SK-N-SH (cell line): ENCODE data around the gene CCN5. TPM values are rescaled to one million over a fixed set of nuclear protein-coding genes. Genes with fewer than 3 reads are reported as not detected.

Experiments used
- CTCF ChIA-PET: fragments of 300-600, 350-600 bp; formaldehyde crosslinking; extraction: SDS; loops from one replicate; lab custom pipeline; 2021; lab: Yijun Ruan, JAX
- POLR2A ChIA-PET: fragments of 350-600 bp; sonication (Branson Sonifier 250); formaldehyde crosslinking; extraction: SDS; loops from one replicate; lab custom pipeline; 2020; ENCODE audit warnings: antibody characterized with exemption, inconsistent platforms; lab: Yijun Ruan, JAX
- DNase-seq: peaks from one replicate; pipeline ENCODE4 v3.0.0; 2012
- H2AFZ ChIP-seq: fragments of 200-600 bp; sonication (generic); 2 replicates; pipeline ENCODE4 v1.8.1; 2016; ENCODE audit warnings: antibody characterized with exemption, mild to moderate bottlenecking, low read depth
- H3F3A ChIP-seq: fragments of 200-600 bp; sonication (generic); replicated peaks from 2 replicates; pipeline ENCODE3; 2016; ENCODE audit warnings: antibody characterized with exemption, mild to moderate bottlenecking; ENCODE audit not compliant: insufficient read depth
- H3K27ac ChIP-seq, 2 experiments: fragments of 200-500 bp in 1 of 2; fragments of 200-600 bp in 1 of 2; sonication (Bioruptor generic) in 1 of 2; sonication (generic), shearing (Covaris generic) in 1 of 2; 2 replicates each; pipeline versions ENCODE4 v1.5.1 to v1.6.1; 2014 to 2016; ENCODE audit warnings: low read depth in 2 of 2, inconsistent platforms in 1 of 2, low read length in 1 of 2, mild to moderate bottlenecking in 1 of 2, mixed read lengths in 1 of 2
- H3K27me3 ChIP-seq: fragments of 200-600 bp; sonication (generic), shearing (Covaris generic); 2 replicates; pipeline ENCODE4 v1.6.1; 2016; ENCODE audit warnings: mixed run types; ENCODE audit not compliant: insufficient read depth
- H3K36me3 ChIP-seq, 2 experiments: fragments of 200-500 bp in 1 of 2; fragments of 200-600 bp in 1 of 2; sonication (Bioruptor generic) in 1 of 2; sonication (generic) in 1 of 2; replicated peaks in 1 of 2; 2 replicates each; pipeline versions ENCODE3 to v1.5.1; 2014 to 2016; ENCODE audit warnings: low read length in 1 of 2, mild to moderate bottlenecking in 1 of 2; ENCODE audit not compliant: insufficient read depth in 2 of 2, control insufficient read depth in 1 of 2
- H3K4me1 ChIP-seq, 2 experiments: fragments of 200-500 bp in 1 of 2; fragments of 200-600 bp in 1 of 2; sonication (Bioruptor generic) in 1 of 2; sonication (generic), shearing (Covaris generic) in 1 of 2; 2 replicates each; pipeline versions ENCODE4 v1.5.1 to v1.6.1; 2014 to 2016; ENCODE audit warnings: low read depth in 1 of 2, low read length in 1 of 2, mixed run types in 1 of 2; ENCODE audit not compliant: insufficient read depth in 2 of 2, control insufficient read depth in 1 of 2
- H3K4me2 ChIP-seq: fragments of 200-600 bp; sonication (generic), shearing (Covaris generic); 2 replicates; pipeline ENCODE4 v1.6.1; 2017; ENCODE audit warnings: mixed run types
- H3K4me3 ChIP-seq, 2 experiments: fragments of 200-500 bp in 1 of 2; fragments of 200-600 bp in 1 of 2; sonication (Bioruptor generic) in 1 of 2; sonication (generic), shearing (Covaris generic) in 1 of 2; 2 replicates each; pipeline versions ENCODE4 v1.5.1 to v1.8.1; 2014 to 2016; ENCODE audit warnings: low read depth in 2 of 2, inconsistent platforms in 1 of 2, low read length in 1 of 2, mild to moderate bottlenecking in 1 of 2, mixed read lengths in 1 of 2, moderate library complexity in 1 of 2
- H3K79me2 ChIP-seq: fragments of 200-600 bp; sonication (generic); 2 replicates; pipeline ENCODE4 v1.8.1; 2017; ENCODE audit warnings: mild to moderate bottlenecking; ENCODE audit not compliant: insufficient read depth
- H3K9ac ChIP-seq: fragments of 200-600 bp; sonication (generic); 2 replicates; pipeline ENCODE4 v1.6.1; 2017; ENCODE audit warnings: mixed run types
- H3K9me2 ChIP-seq: fragments of 200-600 bp; sonication (generic); 2 replicates; pipeline ENCODE4 v1.6.1; 2017; ENCODE audit warnings: mixed run types
- H3K9me3 ChIP-seq: fragments of 200-600 bp; sonication (generic); 2 replicates; pipeline ENCODE4 v1.6.1; 2017; ENCODE audit warnings: mixed run types, mild to moderate bottlenecking, moderate library complexity
- H4K20me1 ChIP-seq: fragments of 200-600 bp; sonication (generic); 2 replicates; pipeline ENCODE4 v1.6.1; 2017; ENCODE audit warnings: mild to moderate bottlenecking, mixed run types; ENCODE audit not compliant: insufficient read depth
- CHD2 ChIP-seq: fragments of 150-350 bp; IDR thresholded peaks from 2 replicates; pipeline ENCODE4 v1.6.1; 2018; ENCODE audit warnings: low read length; ENCODE audit not compliant: partially characterized antibody
- ELF1 ChIP-seq: IDR thresholded peaks from 2 replicates; pipeline ENCODE4 v1.4.0; 2012
- EZH2phosphoT487 ChIP-seq: fragments of 200-600 bp; sonication (generic); IDR thresholded peaks from 2 replicates; pipeline ENCODE4 v1.6.1; 2017; ENCODE audit warnings: low read depth, mixed run types, mild to moderate bottlenecking, antibody characterized with exemption, moderate library complexity, borderline replicate concordance
- MEF2A ChIP-seq: IDR thresholded peaks from 2 replicates; pipeline ENCODE4 v1.4.0; 2012; ENCODE audit warnings: low read depth, borderline replicate concordance
- NRF1 ChIP-seq: IDR thresholded peaks from 2 replicates; pipeline ENCODE4 v1.6.1; 2012; ENCODE audit warnings: low read depth, mild to moderate bottlenecking, low read length
- POLR2AphosphoS5 ChIP-seq: IDR thresholded peaks from 2 replicates; pipeline ENCODE4 v1.6.1; 2012; ENCODE audit warnings: low read depth, low read length
- RAD21 ChIP-seq: IDR thresholded peaks from 2 replicates; pipeline ENCODE4 v1.6.1; 2012; ENCODE audit warnings: mild to moderate bottlenecking, low read length
- RXRA ChIP-seq: IDR thresholded peaks from 2 replicates; pipeline ENCODE4 v1.4.0; 2012; ENCODE audit warnings: low read depth, mild to moderate bottlenecking, borderline replicate concordance
- SMC3 ChIP-seq: IDR thresholded peaks from 2 replicates; pipeline ENCODE4 v1.6.1; 2012; ENCODE audit warnings: low read depth, low read length, improper control_type of control experiment
- TCF12 ChIP-seq: IDR thresholded peaks from 2 replicates; pipeline ENCODE4 v1.4.0; 2012
- WGBS: methylation state at CpG from one replicate; pipeline ENCODE4 v1.1.6; 2017; ENCODE audit warnings: low lambda C conversion rate; 5-methylcytosine and 5-hydroxymethylcytosine counted together
- polyA plus RNA-seq, 3 experiments: library from polyadenylated mRNA; depleted of rRNA; stranded (reverse); fragments of >200 nt; gene quantifications; 2 replicates each; pipeline ENCODE4 v1.2.3, GENCODE V29; 2012
- TF ChIP-seq, protein P1 (sequence below): fragments of 200-600 bp; sonication (generic); IDR thresholded peaks from 2 replicates; pipeline ENCODE4 v1.6.1; 2017; ENCODE audit warnings: antibody characterized with exemption, mild to moderate bottlenecking, moderate library complexity
- TF ChIP-seq, protein P2 (sequence below): fragments of 150-350 bp; IDR thresholded peaks from 2 replicates; pipeline ENCODE4 v1.6.1; 2017; ENCODE audit warnings: antibody characterized with exemption, low read length, low read depth, borderline replicate concordance
- TF ChIP-seq, protein P3 (sequence below): IDR thresholded peaks from 2 replicates; pipeline ENCODE4 v1.4.0; 2012; ENCODE audit warnings: low read depth, borderline replicate concordance
- TF ChIP-seq, protein P4 (sequence below): IDR thresholded peaks from 2 replicates; pipeline ENCODE4 v1.6.1; 2012; ENCODE audit warnings: mild to moderate bottlenecking, low read depth, low read length, moderate library complexity

The CCN5 gene
- polyA plus RNA-seq, 1 of the 3 experiments (the other 2 are of a cell fraction): 0.05 TPM

DNA sequence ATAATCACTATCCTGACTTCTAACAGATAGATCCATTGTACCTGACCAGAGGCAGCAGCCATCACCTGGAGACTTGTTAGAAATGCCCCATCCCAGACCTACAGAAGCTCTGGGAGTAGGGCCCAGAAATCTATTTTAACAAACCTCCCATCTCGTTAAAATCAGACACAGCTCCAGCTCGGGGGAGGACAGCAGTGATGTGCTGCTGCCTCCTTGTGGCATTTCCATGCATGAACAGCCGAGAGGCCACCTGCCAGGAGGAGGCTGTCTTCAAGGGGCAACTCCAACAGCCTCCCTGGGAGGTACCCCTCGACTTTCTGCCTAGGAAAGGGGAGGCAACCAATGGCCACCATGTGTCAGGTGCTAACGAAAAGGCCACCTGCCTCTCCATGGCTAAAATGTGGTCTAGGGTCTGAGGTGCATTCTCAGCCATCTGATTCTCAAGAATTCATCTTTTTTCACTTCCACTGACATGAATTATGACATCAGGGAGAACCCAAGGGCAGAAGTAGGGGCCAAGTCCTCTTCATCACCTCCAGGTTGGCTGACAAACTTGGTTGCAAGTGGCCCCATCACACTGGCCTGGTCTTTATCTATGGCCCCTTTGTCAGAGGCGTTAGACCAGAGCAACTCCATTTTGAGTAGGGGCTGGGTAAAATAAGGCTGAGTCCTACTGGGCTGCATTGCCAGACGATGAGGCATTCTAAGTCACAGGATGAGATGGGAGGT is 18.3 kb downstream of the CCN5 start:
- H3K27me3 ChIP-seq: no peaks in the 10 kb centered on the region
- no peak overlapping the region for H3K4me2 ChIP-seq
- DNase-seq: peak; percentile 71
- peaks cover 21% of the 10 kb centered on the region for H3F3A ChIP-seq
- no peak overlapping the region for H2AFZ ChIP-seq
- peaks cover 17 to 28% of the 10 kb centered on the region in 2 experiments for H3K4me1 ChIP-seq
- no peaks in the 10 kb centered on the region for H3K9me3 ChIP-seq
- CTCF ChIA-PET: interaction anchor here (0.7 to 9.0 kb wide), 17 partner anchors 10 to 136 kb away, joined by 3 to 183 read pairs (median 5); partner anchors contain the start of gene CCN5
- H3K27ac ChIP-seq: no peak overlapping the region
- 28% methylated on average over 6 of the region's 7 CpGs for WGBS
- TF ChIP-seq MEF2A (no peak), SMC3 (peak; percentile 99), NRF1 (no peak), RXRA (no peak), RAD21 (peak; percentile 97)
- TF ChIP-seq, protein P1, sequence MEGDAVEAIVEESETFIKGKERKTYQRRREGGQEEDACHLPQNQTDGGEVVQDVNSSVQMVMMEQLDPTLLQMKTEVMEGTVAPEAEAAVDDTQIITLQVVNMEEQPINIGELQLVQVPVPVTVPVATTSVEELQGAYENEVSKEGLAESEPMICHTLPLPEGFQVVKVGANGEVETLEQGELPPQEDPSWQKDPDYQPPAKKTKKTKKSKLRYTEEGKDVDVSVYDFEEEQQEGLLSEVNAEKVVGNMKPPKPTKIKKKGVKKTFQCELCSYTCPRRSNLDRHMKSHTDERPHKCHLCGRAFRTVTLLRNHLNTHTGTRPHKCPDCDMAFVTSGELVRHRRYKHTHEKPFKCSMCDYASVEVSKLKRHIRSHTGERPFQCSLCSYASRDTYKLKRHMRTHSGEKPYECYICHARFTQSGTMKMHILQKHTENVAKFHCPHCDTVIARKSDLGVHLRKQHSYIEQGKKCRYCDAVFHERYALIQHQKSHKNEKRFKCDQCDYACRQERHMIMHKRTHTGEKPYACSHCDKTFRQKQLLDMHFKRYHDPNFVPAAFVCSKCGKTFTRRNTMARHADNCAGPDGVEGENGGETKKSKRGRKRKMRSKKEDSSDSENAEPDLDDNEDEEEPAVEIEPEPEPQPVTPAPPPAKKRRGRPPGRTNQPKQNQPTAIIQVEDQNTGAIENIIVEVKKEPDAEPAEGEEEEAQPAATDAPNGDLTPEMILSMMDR: peak; percentile 95
- H3K79me2 ChIP-seq: no peaks in the 10 kb centered on the region
- POLR2A ChIA-PET: interaction anchor here (1.0 kb wide), 1 partner anchor 48 kb away, joined by 3 read pairs; no protein-coding TSS in a partner anchor
- no peaks in the 10 kb centered on the region for H3K9me2 ChIP-seq
- no peaks in the 10 kb centered on the region for H3K36me3 ChIP-seq
- H3K9ac ChIP-seq: no peak overlapping the region
- no peak overlapping the region; a peak in 1 of 4 replicates for H3K4me3 ChIP-seq
- H4K20me1 ChIP-seq: no peaks in the 10 kb centered on the region

DNA sequence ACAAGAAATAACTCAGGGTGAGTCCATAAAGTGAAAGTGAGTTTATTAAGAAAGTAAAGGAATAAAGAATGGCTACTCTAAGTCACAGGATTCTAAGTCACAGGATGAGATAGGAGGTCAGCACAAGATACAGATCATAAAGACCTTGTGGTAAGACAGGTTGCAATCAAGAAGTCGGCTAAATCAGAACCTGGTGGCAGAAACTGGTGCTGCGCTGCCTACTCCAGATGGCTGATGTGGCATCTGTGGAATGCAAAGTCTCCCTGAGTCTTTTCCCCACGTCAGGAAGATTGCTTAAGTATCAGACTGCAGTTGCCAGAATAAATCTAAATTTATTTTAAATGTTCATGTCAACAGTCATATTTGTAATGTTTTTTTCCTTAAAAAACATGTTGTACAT is 19.8 kb downstream of the CCN5 start:
- H3K27ac ChIP-seq: peak overlapping the region; percentile 36 to 37; a peak in 2 of 4 replicates
- H4K20me1 ChIP-seq: no peaks in the 10 kb centered on the region
- ChIA-PET POLR2A (no interaction called here), CTCF (interaction anchor here (1.8 to 9.0 kb wide), 2 partner anchors 51 to 132 kb away, joined by 5 to 183 read pairs; no protein-coding TSS in a partner anchor)
- WGBS: 16% methylated on average over 3 of the region's 3 CpGs
- no peak overlapping the region for H2AFZ ChIP-seq
- H3K79me2 ChIP-seq: no peaks in the 10 kb centered on the region
- H3K4me3 ChIP-seq: no peak overlapping the region
- H3K36me3 ChIP-seq: no peaks in the 10 kb centered on the region
- no peaks in the 10 kb centered on the region for H3K9me2 ChIP-seq
- H3K4me2 ChIP-seq: peak overlapping the region; percentile 32; the same call in 1 of the 2 replicates
- peaks cover 11% of the 10 kb centered on the region for H3F3A ChIP-seq
- peaks cover 3 to 25% of the 10 kb centered on the region in 2 experiments; a peak in 3 of 4 replicates for H3K4me1 ChIP-seq
- no peak overlapping the region for H3K9ac ChIP-seq
- DNase-seq: no peak
- no peaks in the 10 kb centered on the region for H3K27me3 ChIP-seq
- H3K9me3 ChIP-seq: no peaks in the 10 kb centered on the region
- no peak for TF ChIP-seq POLR2AphosphoS5
- TF ChIP-seq CHD2: no peak
- no peak for TF ChIP-seq ELF1
- TF ChIP-seq, protein P2, sequence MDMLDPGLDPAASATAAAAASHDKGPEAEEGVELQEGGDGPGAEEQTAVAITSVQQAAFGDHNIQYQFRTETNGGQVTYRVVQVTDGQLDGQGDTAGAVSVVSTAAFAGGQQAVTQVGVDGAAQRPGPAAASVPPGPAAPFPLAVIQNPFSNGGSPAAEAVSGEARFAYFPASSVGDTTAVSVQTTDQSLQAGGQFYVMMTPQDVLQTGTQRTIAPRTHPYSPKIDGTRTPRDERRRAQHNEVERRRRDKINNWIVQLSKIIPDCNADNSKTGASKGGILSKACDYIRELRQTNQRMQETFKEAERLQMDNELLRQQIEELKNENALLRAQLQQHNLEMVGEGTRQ: no peak
- TF ChIP-seq, protein P3, sequence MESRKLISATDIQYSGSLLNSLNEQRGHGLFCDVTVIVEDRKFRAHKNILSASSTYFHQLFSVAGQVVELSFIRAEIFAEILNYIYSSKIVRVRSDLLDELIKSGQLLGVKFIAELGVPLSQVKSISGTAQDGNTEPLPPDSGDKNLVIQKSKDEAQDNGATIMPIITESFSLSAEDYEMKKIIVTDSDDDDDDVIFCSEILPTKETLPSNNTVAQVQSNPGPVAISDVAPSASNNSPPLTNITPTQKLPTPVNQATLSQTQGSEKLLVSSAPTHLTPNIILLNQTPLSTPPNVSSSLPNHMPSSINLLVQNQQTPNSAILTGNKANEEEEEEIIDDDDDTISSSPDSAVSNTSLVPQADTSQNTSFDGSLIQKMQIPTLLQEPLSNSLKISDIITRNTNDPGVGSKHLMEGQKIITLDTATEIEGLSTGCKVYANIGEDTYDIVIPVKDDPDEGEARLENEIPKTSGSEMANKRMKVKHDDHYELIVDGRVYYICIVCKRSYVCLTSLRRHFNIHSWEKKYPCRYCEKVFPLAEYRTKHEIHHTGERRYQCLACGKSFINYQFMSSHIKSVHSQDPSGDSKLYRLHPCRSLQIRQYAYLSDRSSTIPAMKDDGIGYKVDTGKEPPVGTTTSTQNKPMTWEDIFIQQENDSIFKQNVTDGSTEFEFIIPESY: no peak
- TF ChIP-seq EZH2phosphoT487: no peak
- TF ChIP-seq, protein P1: peak; percentile 44
- no peak for TF ChIP-seq RXRA
- TF ChIP-seq, protein P4, sequence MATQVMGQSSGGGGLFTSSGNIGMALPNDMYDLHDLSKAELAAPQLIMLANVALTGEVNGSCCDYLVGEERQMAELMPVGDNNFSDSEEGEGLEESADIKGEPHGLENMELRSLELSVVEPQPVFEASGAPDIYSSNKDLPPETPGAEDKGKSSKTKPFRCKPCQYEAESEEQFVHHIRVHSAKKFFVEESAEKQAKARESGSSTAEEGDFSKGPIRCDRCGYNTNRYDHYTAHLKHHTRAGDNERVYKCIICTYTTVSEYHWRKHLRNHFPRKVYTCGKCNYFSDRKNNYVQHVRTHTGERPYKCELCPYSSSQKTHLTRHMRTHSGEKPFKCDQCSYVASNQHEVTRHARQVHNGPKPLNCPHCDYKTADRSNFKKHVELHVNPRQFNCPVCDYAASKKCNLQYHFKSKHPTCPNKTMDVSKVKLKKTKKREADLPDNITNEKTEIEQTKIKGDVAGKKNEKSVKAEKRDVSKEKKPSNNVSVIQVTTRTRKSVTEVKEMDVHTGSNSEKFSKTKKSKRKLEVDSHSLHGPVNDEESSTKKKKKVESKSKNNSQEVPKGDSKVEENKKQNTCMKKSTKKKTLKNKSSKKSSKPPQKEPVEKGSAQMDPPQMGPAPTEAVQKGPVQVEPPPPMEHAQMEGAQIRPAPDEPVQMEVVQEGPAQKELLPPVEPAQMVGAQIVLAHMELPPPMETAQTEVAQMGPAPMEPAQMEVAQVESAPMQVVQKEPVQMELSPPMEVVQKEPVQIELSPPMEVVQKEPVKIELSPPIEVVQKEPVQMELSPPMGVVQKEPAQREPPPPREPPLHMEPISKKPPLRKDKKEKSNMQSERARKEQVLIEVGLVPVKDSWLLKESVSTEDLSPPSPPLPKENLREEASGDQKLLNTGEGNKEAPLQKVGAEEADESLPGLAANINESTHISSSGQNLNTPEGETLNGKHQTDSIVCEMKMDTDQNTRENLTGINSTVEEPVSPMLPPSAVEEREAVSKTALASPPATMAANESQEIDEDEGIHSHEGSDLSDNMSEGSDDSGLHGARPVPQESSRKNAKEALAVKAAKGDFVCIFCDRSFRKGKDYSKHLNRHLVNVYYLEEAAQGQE: 0 out of 2 replicates have a peak, but pooled peaks have one; percentile 10
- TF ChIP-seq TCF12: peak; percentile 76
